Right ventricle myocardium superior (tissue), 1 donor: Measurements from ENCODE around the gene GDF10. TPM values are rescaled to one million over a fixed set of nuclear protein-coding genes. Genes with fewer than 3 reads are reported as not detected.

Source experiments
- ATAC-seq: fragments of 200-7000 bp; cut with Tn5 transposase; one replicate; pipeline ENCODE4 v1.9.1; 2020; ENCODE audit warnings: mild to moderate bottlenecking; ENCODE audit not compliant: poor library complexity
- DNase-seq: peaks from one replicate; pipeline ENCODE4 v3.0.0-alpha.2; 2020
- intact Hi-C: fragments of 100-400 bp; cut with DNase I; formaldehyde crosslinking; loops from one replicate; pipeline ENCODE4 v1.11.2; 2022
- long read RNA-seq: library from polyadenylated mRNA; unstranded; transcript quantifications from one replicate; pipeline ENCODE4 v2.0.0, GENCODE V29; 2021
- total RNA-seq: library from RNA; stranded (reverse); fragmentation: NEBNext Ultra II Directional; extraction: Animal tissue kit (Norgen Biotek cat#: 25700); gene quantifications from one replicate; pipeline ENCODE4 v1.2.1, GENCODE V29; 2021
- donor health status: DM: no; HTN: yes; CAD: no; lungs with severe emphysema.

Gene GDF10, protein sequence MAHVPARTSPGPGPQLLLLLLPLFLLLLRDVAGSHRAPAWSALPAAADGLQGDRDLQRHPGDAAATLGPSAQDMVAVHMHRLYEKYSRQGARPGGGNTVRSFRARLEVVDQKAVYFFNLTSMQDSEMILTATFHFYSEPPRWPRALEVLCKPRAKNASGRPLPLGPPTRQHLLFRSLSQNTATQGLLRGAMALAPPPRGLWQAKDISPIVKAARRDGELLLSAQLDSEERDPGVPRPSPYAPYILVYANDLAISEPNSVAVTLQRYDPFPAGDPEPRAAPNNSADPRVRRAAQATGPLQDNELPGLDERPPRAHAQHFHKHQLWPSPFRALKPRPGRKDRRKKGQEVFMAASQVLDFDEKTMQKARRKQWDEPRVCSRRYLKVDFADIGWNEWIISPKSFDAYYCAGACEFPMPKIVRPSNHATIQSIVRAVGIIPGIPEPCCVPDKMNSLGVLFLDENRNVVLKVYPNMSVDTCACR
- 0.11 TPM for total RNA-seq
- long read RNA-seq, partial matches to known transcripts = 0 of 1 reads
- long read RNA-seq, other reads (novel, unspliced or antisense) = 0 of 1 reads

DNA sequence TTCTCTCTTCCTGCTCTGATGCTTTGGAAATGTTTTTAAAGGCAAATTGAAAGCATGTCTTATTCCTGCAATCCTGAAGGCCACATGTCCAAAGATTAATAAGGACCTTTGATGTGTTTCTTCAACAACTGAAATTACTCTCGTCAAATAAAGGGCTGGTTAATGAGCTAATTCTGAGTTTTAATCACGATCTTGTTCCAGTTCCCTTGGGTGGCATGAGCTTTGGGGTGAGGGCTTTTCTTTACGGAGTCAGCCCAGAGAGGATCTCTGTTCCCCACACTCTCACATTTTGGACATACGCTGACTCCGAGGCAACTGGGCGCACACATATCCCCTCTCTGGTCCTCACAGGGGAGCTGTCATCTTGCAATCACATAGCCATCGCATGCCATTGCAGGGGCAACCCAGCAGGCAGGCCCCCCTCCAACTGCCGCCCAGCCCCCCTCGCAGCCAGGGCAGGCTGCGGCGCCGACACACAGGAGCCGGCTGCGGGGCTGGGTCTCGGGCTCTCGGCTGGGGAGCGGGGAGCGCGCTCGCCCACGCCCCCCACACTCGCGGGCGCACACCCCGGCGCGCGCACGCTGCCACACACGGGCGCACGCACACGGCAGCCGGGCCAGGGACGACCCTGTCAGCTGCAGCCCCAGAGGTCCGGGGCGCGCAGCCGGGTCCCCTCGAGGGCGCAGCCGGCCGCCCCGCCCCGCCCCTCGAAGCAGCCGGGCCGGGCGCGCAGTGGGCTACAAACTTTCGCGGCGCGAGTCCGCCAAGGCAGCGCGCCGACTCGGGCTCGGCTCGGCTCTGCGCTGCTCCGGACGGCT lies at the start of gene GDF10:
GDF10 (plus strand) TSS at position 587 of the 818 bp plus-strand sequence. CDS start 455 bp downstream, outside the sequence.
- DNase-seq = no peak
- no peak for ATAC-seq
- intact Hi-C loops = no loop called here

DNA sequence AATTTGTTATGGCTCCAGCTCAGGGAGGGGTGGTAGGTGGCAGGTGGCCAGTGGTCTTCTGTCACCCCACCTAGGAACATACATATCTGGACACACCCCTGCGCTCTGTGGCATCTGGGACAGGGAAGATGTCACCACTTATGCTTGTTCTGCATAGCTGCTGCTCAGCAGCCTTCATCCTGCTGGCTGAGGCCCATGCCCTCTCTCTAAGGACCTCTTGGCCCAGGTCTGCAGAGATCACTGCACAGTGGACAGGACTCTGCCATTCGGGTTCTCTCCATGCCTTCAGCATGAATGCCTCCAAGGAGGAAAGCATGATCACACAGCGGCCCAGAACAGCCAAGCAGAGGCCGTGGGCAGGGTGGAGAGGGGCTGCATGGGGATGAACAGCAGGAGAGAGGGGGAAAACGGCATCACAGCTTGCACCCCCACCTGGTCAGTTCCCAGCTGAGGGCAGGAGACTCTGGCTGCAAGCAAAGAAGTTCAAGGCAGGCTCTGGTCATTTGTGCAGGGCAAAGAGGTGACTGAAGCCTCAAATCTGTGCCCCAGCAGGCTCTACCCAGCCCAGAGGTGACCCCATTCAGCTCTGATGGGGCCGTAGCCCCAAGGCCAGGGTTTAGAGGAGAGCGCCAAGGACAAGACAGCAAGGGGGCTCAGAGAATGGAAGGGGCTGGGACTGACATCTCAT lies 47.8 kb upstream of the GDF10 start:
- DNase-seq (peak; percentile 42), ATAC-seq (peak; percentile 47)
- intact Hi-C loops = no loop called here

DNA sequence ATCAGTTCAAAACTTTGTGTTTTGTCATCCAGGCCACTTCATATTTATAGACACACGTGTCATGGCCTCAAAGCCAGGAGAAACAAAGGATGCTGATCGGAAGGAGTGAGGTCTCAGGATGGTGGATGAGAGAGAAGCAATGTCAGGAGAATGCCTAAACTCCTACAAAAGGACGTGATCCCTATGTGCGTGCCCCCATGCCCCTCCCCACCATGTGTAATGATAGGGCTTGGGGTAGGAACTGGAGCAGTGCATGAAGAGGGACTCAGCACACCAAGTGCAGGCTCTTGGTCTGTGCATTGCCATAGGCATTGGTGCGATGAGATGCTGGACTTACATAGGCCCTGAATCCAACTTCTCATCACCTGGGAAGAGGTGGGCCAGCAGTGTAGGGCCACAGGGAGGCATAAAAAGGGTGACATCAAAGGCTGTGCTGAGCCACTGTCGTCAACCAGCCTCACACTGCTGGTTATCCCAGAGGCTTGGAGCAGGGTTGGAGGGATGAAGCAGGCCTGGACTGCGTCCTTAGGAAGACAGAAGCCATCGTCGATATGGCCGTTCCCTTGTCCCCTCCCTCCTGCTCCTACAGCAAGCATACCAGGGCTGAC lies 46.9 kb upstream of the GDF10 start:
- DNase-seq = no peak
- intact Hi-C loops = no loop called here
- ATAC-seq = peak; percentile 41

DNA sequence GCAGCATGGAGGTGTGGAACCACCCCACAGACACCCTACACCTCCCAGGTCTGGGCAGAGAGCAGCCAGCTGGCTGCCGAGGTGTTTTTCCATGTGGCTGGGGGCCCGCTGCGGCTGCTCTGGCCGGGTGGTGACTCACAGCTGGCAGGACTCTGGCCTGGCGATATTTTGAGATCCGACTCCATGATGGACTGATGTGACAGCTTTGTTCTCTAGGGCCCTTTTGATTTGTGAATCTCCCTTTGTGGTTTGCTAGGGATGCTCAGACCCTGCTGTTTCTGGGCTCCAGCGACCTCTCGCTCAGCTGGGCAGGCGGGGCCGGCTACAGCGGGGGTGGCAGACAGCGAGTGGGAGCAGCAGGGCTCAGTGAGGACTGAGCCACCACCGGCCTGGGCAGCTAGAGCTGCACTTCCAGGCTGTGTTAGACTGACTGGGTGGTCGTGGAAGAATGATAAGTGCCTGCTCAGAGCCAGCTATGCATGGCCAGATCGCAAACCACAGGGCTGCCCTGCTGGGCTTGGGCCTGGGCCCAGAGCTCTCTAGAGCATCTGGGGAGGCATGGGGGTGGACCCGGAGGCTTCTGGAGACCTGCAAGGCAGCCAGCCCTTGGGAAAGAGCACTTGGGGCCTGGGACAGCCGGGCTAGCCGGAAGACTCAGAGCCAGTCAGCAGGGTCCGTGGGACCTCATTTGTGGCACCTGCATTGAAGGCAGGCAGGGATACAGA lies 46.2 kb upstream of the GDF10 start:
- intact Hi-C loops = no loop called here
- DNase-seq (peak; percentile 74), ATAC-seq (peak; percentile 97)

DNA sequence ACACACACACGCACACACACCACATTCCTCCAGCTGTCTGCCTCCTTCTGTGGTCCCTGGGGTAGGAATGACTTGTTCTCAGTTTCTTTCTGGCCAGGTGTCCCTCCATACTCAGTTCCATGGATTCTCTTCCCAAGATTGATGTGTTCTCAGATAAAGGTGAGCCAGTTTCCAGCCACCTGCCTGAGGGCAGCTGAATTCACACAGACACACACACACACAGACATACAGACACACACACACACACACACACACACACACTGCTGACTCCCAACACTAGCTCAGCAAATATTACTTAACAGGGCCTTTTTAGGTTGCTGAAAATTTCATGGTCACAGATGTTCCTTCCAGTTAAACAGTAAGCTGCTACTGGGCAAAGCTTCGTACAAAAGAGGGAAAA lies 45.4 kb upstream of the GDF10 start:
- DNase-seq (no peak), ATAC-seq (no peak)

DNA sequence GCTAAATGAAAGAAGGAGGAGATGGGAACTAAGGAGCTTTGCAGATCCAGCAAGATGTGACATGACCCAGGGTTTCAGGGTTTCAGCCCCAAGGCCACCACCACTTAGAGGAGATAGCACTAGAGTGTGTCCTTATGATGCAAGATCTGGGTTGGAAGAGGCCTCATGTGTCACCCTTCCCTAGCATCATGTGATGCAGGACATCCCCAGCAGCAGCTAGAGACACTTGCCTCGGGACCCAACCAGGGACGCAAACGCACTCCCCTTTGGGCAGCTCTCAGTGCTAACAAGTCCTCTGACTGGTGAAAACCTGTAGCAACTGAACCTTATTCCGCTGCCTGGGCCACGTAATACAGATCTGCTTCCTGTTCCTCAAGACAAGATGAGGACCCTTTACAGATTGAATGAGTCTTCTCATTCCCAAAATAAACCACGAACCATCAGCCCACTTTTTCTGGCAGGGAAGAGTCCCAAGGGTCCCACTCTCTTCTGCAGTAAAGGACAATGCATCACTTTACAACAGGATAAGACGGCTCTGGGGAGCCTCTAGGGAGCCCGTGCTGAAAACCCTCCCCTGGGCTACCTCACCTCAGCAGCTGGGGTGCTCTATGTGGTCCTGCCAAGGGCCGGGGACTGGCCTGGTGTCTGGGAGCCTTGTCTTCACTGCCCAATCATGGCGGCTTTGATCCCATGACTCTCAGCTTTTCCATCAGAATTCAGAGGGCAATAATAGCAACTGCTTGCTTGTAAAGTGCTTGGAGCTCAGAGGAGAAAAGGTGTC lies 44.8 kb upstream of the GDF10 start:
- DNase-seq (no peak), ATAC-seq (no peak)
- intact Hi-C loops = no loop called here

More for the DNA sequence above, 45.4 kb upstream of the GDF10 start:
- intact Hi-C loops = no loop called here

DNA sequence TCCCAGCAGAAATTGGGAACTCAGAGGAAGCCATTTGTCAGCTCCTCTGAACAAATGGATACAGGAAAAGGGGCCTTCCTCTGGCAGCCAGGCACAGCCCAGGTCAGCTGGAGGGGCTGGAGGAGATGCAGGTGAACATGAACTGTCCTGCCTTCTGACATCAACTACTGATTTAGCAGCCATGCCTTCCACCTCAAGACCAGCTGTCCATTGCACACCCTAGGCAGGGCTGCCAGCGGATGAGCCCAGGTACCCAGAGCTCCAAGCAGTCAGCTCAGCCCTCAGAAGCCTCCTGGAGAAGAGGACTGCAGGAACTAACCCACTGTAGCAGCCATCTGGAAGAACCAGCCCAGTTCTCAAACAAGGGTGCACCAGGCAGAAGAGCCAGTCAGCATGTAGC lies 44.1 kb upstream of the GDF10 start:
- intact Hi-C loops = no loop called here
- ATAC-seq (no peak), DNase-seq (no peak)

DNA sequence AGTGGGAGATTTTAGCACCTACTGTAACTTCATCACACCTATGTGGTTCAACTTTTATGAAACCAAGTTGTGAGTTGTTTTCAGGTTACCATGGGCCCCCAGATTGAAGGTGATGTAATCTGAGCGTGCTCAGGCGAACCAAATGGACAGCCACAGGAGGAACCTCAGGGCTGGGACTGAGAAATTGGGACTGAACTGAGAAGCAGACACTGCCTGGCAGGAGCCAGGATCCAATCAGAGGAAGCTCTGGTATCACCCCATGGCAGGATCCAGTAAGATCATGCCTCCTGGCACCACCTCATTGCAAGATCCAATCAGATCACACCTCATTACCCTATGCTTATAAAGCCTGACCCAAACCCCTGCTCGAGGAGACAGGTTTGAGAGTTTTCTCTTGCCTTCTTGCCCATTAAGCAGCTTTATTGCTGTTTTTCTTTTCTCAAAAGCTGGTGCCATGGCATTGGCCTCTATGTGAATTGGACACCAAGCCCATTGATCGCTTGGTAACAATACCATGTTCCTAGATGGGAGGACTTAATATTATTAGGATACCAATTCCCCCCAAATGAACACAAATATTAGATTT lies 43.2 kb upstream of the GDF10 start:
- ATAC-seq (no peak), DNase-seq (no peak)
- intact Hi-C loops = no loop called here

DNA sequence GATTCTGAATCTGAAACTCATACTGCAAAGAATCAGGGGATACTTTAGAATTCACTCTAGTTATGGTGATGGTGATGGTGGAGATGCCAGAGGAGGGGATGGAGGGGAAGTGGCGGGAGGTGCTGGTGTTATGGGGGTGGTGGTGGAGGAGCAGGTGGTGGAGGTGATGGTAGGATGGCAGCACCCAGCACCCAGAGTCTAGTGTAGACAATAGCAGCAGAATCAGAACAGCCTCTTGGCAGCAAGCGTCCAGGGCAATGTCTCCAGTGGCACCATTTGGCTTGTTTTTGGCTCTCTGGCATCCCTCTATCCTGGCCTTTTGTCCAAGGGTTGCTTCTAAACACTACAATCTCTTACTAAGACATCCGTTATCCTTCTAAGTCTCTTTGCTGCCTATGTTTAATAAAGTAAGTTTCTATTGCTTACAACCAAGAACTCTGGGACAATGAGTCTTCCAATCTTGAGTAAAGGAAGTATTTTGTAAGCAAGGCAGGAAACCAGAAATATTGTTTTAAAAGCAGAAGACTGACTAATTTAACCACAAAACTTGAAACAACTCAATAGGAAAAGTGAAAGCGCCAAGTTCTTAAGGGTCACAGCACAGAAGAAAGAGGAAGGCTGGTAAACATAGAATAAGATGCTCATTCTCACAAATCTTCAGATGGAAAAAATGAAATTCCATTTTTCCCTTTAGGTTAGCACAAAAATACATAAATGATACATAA lies 42.4 kb upstream of the GDF10 start:
- intact Hi-C loops = no loop called here
- ATAC-seq = no peak
- no peak for DNase-seq

DNA sequence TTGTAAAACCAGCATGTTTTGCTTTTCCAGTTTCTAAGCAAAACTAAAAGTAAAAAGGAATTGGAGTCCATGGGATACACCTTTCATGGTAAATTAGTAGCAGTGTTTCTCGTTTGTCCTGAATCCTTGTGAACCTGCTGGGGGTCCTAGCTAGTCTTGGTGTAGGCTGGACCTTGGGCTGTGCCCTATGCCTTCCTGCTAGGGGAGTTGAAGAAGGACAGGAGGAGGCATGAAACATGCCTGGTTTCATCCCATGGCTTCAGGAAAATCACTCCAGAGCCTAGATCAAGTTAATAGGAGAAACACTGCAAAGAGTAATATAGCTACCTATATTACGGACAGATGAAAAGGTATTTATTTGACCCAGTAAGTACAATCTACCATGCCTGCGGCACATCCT lies 41.1 kb upstream of the GDF10 start:
- intact Hi-C loops = no loop called here
- DNase-seq = no peak

DNA sequence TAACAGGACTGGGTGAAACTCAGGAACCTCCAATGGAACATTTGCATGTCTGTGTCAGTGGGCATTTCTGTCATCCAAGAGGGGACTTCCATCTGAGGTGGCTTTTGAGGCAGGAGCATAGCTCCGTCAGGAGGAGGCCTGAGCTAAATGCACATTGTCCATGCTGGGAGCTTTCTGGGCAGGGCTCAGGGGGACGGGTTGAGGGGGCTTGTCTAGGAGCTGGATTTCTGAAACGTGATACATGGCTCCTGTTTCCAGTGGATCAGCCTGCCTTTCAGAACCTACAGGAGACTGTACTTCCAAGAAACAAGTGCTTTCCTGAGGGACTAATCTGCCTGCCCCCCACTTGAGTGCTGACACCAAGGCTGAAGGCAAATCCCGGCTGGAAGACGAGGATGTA lies 40.5 kb upstream of the GDF10 start:
- ATAC-seq (no peak), DNase-seq (no peak)
- intact Hi-C loops = no loop called here

More for the DNA sequence above, 41.1 kb upstream of the GDF10 start:
- no peak for ATAC-seq

DNA sequence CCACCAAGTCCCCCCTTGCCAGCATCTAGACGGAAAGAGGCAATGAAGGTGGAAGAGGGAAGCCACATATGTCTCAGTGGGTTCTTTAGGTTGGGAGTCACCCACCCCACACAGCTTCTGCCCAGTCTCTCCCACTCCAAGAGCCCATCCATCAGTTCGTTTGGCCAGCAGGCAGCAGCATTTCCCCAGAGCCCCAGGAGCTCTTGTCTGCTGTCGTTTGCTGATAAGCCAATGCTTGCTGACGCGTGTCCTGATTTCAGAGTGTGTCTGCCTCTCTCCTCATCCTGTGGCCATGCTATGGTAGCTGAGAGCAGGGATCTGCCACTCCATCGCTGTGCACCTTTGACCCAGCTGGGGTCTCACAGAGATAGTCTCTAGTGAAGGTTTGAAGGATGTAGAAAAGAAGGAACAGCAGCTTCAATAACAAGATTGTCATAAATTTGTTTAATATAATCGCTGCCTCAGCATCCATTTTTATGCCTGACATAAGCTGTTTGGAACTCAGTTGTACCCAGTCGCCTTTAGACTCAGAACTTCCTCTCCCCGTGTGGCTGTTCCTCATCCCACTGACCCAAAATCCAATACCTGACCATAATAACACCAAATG lies 39.4 kb upstream of the GDF10 start:
- ATAC-seq (peak; percentile 64), DNase-seq (no peak)
- intact Hi-C loops = no loop called here

DNA sequence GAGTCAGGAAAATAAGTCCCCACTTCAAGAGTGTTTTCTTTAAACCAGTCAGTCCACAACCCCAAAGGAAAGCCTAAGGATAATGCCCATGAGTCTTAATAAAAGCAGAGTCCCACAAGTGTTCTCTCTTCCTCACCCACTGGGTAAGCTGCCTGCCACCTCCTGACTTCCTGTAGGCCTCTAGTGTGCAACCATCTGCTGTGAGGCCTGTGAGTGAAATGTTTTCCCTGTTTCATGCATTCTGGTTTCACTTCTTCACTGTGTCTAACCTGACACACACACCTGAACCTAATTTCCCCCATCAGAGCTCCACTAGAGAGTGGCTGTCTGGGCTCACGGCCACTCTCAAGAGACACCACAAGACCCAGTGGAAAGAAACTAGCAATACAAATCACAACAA lies 38.9 kb upstream of the GDF10 start:
- DNase-seq (no peak), ATAC-seq (no peak)
- intact Hi-C loops = no loop called here

DNA sequence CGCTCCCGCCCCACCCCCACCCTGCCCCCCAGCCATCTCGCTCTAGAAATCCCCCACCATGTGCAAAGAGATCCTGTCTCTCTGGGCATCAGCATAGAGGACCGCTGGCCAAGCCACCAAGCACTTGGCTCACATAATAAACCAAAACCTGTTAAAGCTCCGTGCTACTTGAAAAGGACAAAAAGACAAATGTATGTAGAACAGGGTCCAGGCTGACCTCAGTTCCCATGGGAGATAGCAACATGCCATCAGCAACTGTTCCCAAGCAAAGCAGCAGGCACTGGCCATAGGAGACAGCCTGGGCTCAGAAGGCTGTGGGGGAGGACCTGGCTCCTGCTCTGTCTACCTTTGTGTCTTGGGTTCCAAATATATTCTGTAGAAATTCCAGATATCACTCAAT lies 38.4 kb upstream of the GDF10 start:
- DNase-seq (no peak), ATAC-seq (no peak)
- intact Hi-C loops = no loop called here

DNA sequence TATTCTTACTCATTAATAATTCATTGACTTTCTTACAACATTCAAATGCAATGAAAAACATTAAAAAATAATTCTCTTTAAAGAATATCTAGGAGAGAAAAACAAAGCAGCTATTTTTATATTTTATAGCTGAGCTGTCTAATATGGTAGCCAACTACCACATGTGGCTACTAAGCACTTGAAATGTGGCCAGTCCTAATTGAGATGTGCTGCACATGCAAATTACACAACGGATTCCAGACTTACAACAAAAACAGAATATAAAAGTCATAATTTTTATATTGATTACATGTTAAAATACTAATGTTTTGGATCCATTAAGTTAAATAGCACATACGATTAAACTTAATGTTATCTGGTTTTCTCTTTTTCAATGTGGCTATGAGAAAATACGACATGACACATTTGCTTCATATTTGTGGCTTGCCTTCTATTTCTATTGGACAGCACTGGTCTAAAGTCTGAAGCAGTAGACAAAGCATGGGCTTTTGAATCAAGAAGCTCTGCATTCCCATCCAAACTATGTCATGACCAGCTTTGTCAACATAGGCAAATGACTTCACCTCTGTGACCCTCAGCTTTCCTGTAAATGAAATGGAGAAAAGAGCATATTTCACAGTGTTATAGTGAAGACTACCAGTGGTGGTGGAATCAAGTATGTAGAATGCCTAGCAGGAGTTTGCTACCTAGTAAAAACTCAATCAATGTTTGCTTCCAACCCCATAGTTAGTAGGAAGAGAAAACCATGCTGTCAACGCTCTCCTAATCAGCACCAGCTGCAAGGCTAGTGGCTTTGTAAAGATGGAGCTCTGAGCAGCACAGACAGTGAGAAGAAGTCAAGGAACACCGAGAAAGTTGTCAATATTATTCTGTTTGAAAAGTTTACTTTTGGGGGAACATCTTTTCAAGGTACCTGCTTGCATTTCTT lies 37.1 kb upstream of the GDF10 start:
- intact Hi-C loops = no loop called here
- no peak for ATAC-seq
- no peak for DNase-seq
